GM12878 (cell line): ENCODE measurements around the gene TTC9C. TPM values are rescaled to one million over a fixed set of nuclear protein-coding genes. Genes with fewer than 3 reads are reported as not detected.

Source experiments
- BHLHE40 ChIP-seq, 2 experiments: fragments of 450-650 bp in 1 of 2; IDR thresholded peaks; 2 replicates each; pipeline ENCODE4 v1.6.1; 2011 to 2017; ENCODE audit warnings: low read depth in 2 of 2, borderline replicate concordance in 1 of 2, improper control_type of control experiment in 1 of 2, low read length in 1 of 2, mild to moderate bottlenecking in 1 of 2
- MYB ChIP-seq: fragments of 150-350 bp; IDR thresholded peaks from 2 replicates; pipeline ENCODE4 v1.6.1; 2014; ENCODE audit warnings: mild to moderate bottlenecking, low read depth, low read length, borderline replicate concordance
- RAD21 ChIP-seq: IDR thresholded peaks from 2 replicates; pipeline ENCODE4 v1.6.1; 2011; ENCODE audit warnings: mild to moderate bottlenecking, low read depth, low read length, moderate library complexity; ENCODE audit not compliant: insufficient read depth
- SIN3A ChIP-seq: IDR thresholded peaks from 2 replicates; pipeline ENCODE4 v1.6.1; 2012; ENCODE audit warnings: low read depth, low read length, improper control_type of control experiment
- ZSCAN29 ChIP-seq: fragments of 450-650 bp; IDR thresholded peaks from 2 replicates; pipeline ENCODE4 v1.6.1; 2017; ENCODE audit warnings: mild to moderate bottlenecking, moderate library complexity
- ZZZ3 ChIP-seq: IDR thresholded peaks from 2 replicates; pipeline ENCODE4 v1.6.1; 2011; ENCODE audit warnings: low read depth; ENCODE audit not compliant: control insufficient read depth, insufficient read length
- polyA plus RNA-seq, 11 experiments: library from polyadenylated mRNA; depleted of rRNA in 4 of 11; unstranded in 6 of 11; stranded (reverse) in 5 of 11; fragments of >200 nt; fragmentation: Nextera tagmentation in 4 of 11; fragmentation: Illumina TruSeq in 1 of 11; extraction: Ambion mirVana in 4 of 11; extraction: Trizol in 1 of 11; gene quantifications; 1 replicate in 1 of 11; 2 replicates in 10 of 11; pipeline versions ENCODE4 v1.2.1 to v1.2.3, GENCODE V29; 2011 to 2016; ENCODE audit warnings: inconsistent platforms in 2 of 11, missing spikeins in 2 of 11, low read depth in 1 of 11
- total RNA-seq, 4 experiments: library from RNA; depleted of rRNA in 3 of 4; stranded (reverse); fragments of >200 nt in 3 of 4; fragmentation: Illumina TruSeq in 1 of 4; extraction: Trizol in 1 of 4; gene quantifications; 2 replicates each; pipeline versions ENCODE4 v1.2.1 to v1.2.3, GENCODE V29; 2013 to 2021
- TF ChIP-seq, protein P1 (sequence below): fragments of 450-650 bp; IDR thresholded peaks from 2 replicates; pipeline ENCODE4 v1.6.1; 2016; ENCODE audit warnings: mild to moderate bottlenecking, moderate library complexity, borderline replicate concordance
- TF ChIP-seq, protein P2 (sequence below): IDR thresholded peaks from 2 replicates; pipeline ENCODE4 v1.6.1; 2011; ENCODE audit warnings: borderline replicate concordance, low read depth, mild to moderate bottlenecking, moderate library complexity, low read length; ENCODE audit not compliant: insufficient read depth, poor library complexity, severe bottlenecking
- TF ChIP-seq, protein P3 (sequence below): fragments of 450-650 bp; formaldehyde crosslinking; IDR thresholded peaks from 2 replicates; pipeline ENCODE4 v1.5.0; 2022; ENCODE audit warnings: mild to moderate bottlenecking, missing genetic modification characterization

Gene TTC9C
- total and polyA plus RNA-seq, 10 of the 15 experiments (the other 5 are each of a cell fraction or from before 2014, with no cell fraction given) = 42.0 to 72.3 (median 50.4) TPM

DNA sequence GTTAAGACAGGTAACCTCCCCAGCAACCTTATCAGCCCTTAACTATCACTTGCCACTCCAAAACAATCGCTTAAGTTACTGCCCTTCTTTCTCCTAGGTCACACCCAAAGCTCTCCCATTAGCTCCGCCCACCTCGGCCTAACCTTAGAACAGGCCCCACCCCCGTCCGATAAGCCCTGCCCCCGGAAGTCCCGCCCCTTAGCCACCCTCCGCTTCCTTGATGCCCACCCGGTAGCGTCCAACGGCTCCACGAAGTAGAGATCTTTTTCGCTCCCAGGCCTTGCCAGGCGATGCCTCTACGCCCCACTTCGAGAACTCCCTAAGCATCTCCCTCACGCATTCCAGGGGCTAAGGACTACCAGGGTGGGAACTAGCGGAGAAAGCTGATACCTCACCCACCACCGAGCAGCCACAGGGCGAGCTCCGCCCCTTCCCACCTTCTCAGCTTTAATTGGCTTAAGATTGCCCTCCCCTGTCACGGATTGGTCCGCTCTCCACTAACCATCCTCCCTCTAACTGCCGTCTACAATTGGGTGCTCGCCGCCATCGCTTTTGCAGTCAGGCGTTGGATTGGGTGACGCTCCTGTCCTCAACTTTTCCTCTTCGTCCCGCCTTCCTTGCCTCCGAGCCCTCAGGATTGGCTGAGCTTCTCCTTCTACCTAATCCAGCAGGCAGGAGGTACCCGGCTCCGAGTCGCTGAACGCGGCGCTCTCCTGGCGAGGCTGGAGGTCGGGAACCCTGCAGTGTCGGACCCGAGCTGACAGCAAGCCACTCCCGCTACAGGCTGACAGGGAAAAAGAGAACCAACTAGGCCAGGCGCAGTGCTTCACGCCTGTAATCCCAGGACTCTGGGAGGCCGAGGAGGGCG, 25.7 kb downstream of the TTC9C start, which contains the start of gene ZBTB3 (continued):
- TF ChIP-seq, protein P1, sequence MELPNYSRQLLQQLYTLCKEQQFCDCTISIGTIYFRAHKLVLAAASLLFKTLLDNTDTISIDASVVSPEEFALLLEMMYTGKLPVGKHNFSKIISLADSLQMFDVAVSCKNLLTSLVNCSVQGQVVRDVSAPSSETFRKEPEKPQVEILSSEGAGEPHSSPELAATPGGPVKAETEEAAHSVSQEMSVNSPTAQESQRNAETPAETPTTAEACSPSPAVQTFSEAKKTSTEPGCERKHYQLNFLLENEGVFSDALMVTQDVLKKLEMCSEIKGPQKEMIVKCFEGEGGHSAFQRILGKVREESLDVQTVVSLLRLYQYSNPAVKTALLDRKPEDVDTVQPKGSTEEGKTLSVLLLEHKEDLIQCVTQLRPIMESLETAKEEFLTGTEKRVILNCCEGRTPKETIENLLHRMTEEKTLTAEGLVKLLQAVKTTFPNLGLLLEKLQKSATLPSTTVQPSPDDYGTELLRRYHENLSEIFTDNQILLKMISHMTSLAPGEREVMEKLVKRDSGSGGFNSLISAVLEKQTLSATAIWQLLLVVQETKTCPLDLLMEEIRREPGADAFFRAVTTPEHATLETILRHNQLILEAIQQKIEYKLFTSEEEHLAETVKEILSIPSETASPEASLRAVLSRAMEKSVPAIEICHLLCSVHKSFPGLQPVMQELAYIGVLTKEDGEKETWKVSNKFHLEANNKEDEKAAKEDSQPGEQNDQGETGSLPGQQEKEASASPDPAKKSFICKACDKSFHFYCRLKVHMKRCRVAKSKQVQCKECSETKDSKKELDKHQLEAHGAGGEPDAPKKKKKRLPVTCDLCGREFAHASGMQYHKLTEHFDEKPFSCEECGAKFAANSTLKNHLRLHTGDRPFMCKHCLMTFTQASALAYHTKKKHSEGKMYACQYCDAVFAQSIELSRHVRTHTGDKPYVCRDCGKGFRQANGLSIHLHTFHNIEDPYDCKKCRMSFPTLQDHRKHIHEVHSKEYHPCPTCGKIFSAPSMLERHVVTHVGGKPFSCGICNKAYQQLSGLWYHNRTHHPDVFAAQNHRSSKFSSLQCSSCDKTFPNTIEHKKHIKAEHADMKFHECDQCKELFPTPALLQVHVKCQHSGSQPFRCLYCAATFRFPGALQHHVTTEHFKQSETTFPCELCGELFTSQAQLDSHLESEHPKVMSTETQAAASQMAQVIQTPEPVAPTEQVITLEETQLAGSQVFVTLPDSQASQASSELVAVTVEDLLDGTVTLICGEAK = peak; percentile 94
- TF ChIP-seq ZZZ3 (no peak), RAD21 (no peak), BHLHE40 (IDR thresholded peaks at IDR 0.05; ENCODE audit: borderline replicate concordance in 1 of 2, low read depth in 2 of 2, low read length in 1 of 2) (no peak), ZSCAN29 (no peak), MYB (no peak), SIN3A (peak; percentile 72; the same call in 1 of the 2 replicates)
- TF ChIP-seq, protein P2, sequence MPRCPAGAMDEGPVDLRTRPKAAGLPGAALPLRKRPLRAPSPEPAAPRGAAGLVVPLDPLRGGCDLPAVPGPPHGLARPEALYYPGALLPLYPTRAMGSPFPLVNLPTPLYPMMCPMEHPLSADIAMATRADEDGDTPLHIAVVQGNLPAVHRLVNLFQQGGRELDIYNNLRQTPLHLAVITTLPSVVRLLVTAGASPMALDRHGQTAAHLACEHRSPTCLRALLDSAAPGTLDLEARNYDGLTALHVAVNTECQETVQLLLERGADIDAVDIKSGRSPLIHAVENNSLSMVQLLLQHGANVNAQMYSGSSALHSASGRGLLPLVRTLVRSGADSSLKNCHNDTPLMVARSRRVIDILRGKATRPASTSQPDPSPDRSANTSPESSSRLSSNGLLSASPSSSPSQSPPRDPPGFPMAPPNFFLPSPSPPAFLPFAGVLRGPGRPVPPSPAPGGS = no peak
- TF ChIP-seq, protein P3, sequence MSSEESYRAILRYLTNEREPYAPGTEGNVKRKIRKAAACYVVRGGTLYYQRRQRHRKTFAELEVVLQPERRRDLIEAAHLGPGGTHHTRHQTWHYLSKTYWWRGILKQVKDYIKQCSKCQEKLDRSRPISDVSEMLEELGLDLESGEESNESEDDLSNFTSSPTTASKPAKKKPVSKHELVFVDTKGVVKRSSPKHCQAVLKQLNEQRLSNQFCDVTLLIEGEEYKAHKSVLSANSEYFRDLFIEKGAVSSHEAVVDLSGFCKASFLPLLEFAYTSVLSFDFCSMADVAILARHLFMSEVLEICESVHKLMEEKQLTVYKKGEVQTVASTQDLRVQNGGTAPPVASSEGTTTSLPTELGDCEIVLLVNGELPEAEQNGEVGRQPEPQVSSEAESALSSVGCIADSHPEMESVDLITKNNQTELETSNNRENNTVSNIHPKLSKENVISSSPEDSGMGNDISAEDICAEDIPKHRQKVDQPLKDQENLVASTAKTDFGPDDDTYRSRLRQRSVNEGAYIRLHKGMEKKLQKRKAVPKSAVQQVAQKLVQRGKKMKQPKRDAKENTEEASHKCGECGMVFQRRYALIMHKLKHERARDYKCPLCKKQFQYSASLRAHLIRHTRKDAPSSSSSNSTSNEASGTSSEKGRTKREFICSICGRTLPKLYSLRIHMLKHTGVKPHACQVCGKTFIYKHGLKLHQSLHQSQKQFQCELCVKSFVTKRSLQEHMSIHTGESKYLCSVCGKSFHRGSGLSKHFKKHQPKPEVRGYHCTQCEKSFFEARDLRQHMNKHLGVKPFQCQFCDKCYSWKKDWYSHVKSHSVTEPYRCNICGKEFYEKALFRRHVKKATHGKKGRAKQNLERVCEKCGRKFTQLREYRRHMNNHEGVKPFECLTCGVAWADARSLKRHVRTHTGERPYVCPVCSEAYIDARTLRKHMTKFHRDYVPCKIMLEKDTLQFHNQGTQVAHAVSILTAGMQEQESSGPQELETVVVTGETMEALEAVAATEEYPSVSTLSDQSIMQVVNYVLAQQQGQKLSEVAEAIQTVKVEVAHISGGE (CRISPR knock-in tag) = no peak
